AG04449 (cell line): ENCODE results near the gene RANBP3.

Experiments
- CTCF ChIA-PET: fragments of 350-600 bp; formaldehyde crosslinking; extraction: SDS; loops from one replicate; lab custom pipeline; 2021; ENCODE audit warnings: antibody characterized with exemption; lab: Yijun Ruan, JAX
- POLR2A ChIA-PET: fragments of 400-600, 350-600 bp; formaldehyde crosslinking; extraction: SDS; loops from one replicate; lab custom pipeline; 2020; ENCODE audit warnings: antibody characterized with exemption, inconsistent platforms; lab: Yijun Ruan, JAX
- DNase-seq: peaks from one replicate; pipeline ENCODE4 v3.0.0-alpha.2; 2010; ENCODE audit warnings: low read depth, low spot score
- H3K4me3 ChIP-seq: 2 replicates; pipeline ENCODE4 v1.5.1; 2011; ENCODE audit warnings: low read depth, mild to moderate bottlenecking, control low read depth, low read length
- CTCF ChIP-seq: IDR thresholded peaks from one replicate; pipeline ENCODE4 v1.5.1; 2011; ENCODE audit warnings: mild to moderate bottlenecking, moderate library complexity, low read length, control low read depth, inconsistent platforms; ENCODE audit not compliant: insufficient read depth; ENCODE audit errors: missing control alignments

The RANBP3 gene

GRCh38 chr19:5995606-5996005 is 17.7 kb upstream of the RANBP3 start:
- POLR2A ChIA-PET = no interaction called here
- TF ChIP-seq CTCF = no peak
- CTCF ChIA-PET = interaction anchor here (1.5 kb wide), 1 partner anchor 8 kb away, joined by 6 read pairs; no protein-coding TSS in a partner anchor

GRCh38 chr19:5994405-5995165 is 16.6 kb upstream of the RANBP3 start:
- TF ChIP-seq CTCF = no peak
- CTCF ChIA-PET = interaction anchor here (1.1 to 3.0 kb wide), 6 partner anchors 10 to 190 kb away, joined by 3 to 20 read pairs (median 4); no protein-coding TSS in a partner anchor
- no peak overlapping the region for H3K4me3 ChIP-seq
- DNase-seq = no peak
- POLR2A ChIA-PET = no interaction called here

More at GRCh38 chr19:5995606-5996005, 17.7 kb upstream of the RANBP3 start:
- no peak for DNase-seq
- H3K4me3 ChIP-seq = no peak overlapping the region

GRCh38 chr19:5993648-5994358 is 15.9 kb upstream of the RANBP3 start:
- ChIA-PET POLR2A (no interaction called here), CTCF (interaction anchor here (1.0 to 3.0 kb wide), 8 partner anchors 9 to 190 kb away, joined by 3 to 20 read pairs (median 4); no protein-coding TSS in a partner anchor)
- H3K4me3 ChIP-seq = no peak overlapping the region
- no peak for DNase-seq
- TF ChIP-seq CTCF = no peak

GRCh38 chr19:5993201-5993600 is 15.3 kb upstream of the RANBP3 start:
- no peak overlapping the region for H3K4me3 ChIP-seq
- CTCF ChIA-PET = interaction anchor here (1.0 to 3.0 kb wide), 7 partner anchors 8 to 189 kb away, joined by 3 to 20 read pairs (median 5); no protein-coding TSS in a partner anchor
- POLR2A ChIA-PET = no interaction called here
- no peak for TF ChIP-seq CTCF
- no peak for DNase-seq

GRCh38 chr19:5992756-5993155 is 14.8 kb upstream of the RANBP3 start:
- TF ChIP-seq CTCF = no peak
- DNase-seq = no peak
- POLR2A ChIA-PET = no interaction called here
- H3K4me3 ChIP-seq = no peak overlapping the region
- CTCF ChIA-PET = interaction anchor here (0.8 to 3.0 kb wide), 7 partner anchors 8 to 56 kb away, joined by 3 to 20 read pairs (median 5); no protein-coding TSS in a partner anchor
